Endothelial cell of umbilical vein (primary cell): Measurements from ENCODE around the gene PLA2G4F. TPM values are rescaled to one million over a fixed set of nuclear protein-coding genes. Genes with fewer than 3 reads are reported as not detected.

Experiments used
- BruUV-seq: library from RNA; stranded (reverse); fragments of 400-500 nt; replicated peaks from 2 replicates; lab custom pipeline; 2021; lab: Mats Ljungman, UMichigan
- CTCF ChIA-PET: fragments of 300-600, 350-600 bp; sonication (Branson Sonifier 250); formaldehyde crosslinking; loops from one replicate; lab custom pipeline; 2021; ENCODE audit warnings: antibody characterized with exemption, inconsistent platforms; lab: Charles Lee
- POLR2A ChIA-PET: fragments of 300-600, 350-600 bp; sonication (Branson Sonifier 250); formaldehyde crosslinking; loops from one replicate; lab custom pipeline; 2021; ENCODE audit warnings: antibody characterized with exemption, inconsistent platforms; lab: Charles Lee
- DNase-seq: peaks from one replicate; pipeline ENCODE4 v3.0.0-alpha.2; 2011; ENCODE audit warnings: low read depth, low spot score
- FAIRE-seq: peaks from 2 replicates; lab custom pipeline; 2011; peaks lifted over from hg19 to GRCh38; lab: Jason Lieb, UNC
- H2AFZ ChIP-seq: 2 replicates; pipeline ENCODE4 v1.6.0; 2012; ENCODE audit warnings: low read depth, low read length, control low read depth, inconsistent platforms
- H3K27ac ChIP-seq: 2 replicates; pipeline ENCODE4 v1.5.1; 2011; ENCODE audit warnings: low read depth, mild to moderate bottlenecking, control low read depth, low read length, moderate library complexity; ENCODE audit not compliant: insufficient read depth
- H3K27me3 ChIP-seq, 2 experiments: 2 replicates each; pipeline versions ENCODE4 v1.6.0 to v1.6.1; 2011; ENCODE audit warnings: low read length in 2 of 2, mixed read lengths in 1 of 2; ENCODE audit not compliant: control insufficient read depth in 2 of 2, insufficient read depth in 2 of 2
- H3K36me3 ChIP-seq, 2 experiments: 2 replicates in 1 of 2; 3 replicates in 1 of 2; pipeline ENCODE4 v1.5.1; 2011; ENCODE audit warnings: low read length in 2 of 2, mild to moderate bottlenecking in 1 of 2, moderate library complexity in 1 of 2; ENCODE audit not compliant: control insufficient read depth in 2 of 2, insufficient read depth in 2 of 2; ENCODE audit errors: extremely low read depth in 1 of 2
- H3K4me1 ChIP-seq: 3 replicates; pipeline ENCODE4 v1.5.1; 2011; ENCODE audit warnings: mild to moderate bottlenecking, low read length; ENCODE audit not compliant: control insufficient read depth, insufficient read depth; ENCODE audit errors: extremely low read depth
- H3K4me2 ChIP-seq: 2 replicates; pipeline ENCODE4 v1.6.1; 2011; ENCODE audit warnings: low read length, control low read depth, mixed read lengths; ENCODE audit not compliant: insufficient read depth
- H3K4me3 ChIP-seq, 3 experiments: fragments of 200-600 bp in 1 of 3; sonication (generic), shearing (Covaris generic) in 1 of 3; replicated peaks in 1 of 3; 2 replicates each; pipeline ENCODE4 v1.5.1; 2011 to 2016; ENCODE audit warnings: control low read depth in 3 of 3, low read length in 3 of 3, mild to moderate bottlenecking in 2 of 3, inconsistent platforms in 1 of 3, low read depth in 1 of 3, moderate library complexity in 1 of 3; ENCODE audit not compliant: insufficient read depth in 1 of 3
- H3K79me2 ChIP-seq: 2 replicates; pipeline ENCODE4 v1.6.0; 2012; ENCODE audit warnings: low read length, inconsistent platforms; ENCODE audit not compliant: control insufficient read depth, insufficient read depth
- H3K9ac ChIP-seq: replicated peaks from 2 replicates; pipeline ENCODE3; 2011; ENCODE audit warnings: low read length, control low read depth; ENCODE audit not compliant: insufficient read depth; ENCODE audit errors: extremely low read depth
- H3K9me1 ChIP-seq: replicated peaks from 3 replicates; pipeline ENCODE4 v1.6.0; 2011; ENCODE audit warnings: mild to moderate bottlenecking, low read length; ENCODE audit not compliant: control insufficient read depth, insufficient read depth; ENCODE audit errors: extremely low read depth
- H3K9me3 ChIP-seq: replicated peaks from 2 replicates; pipeline ENCODE4 v1.5.1; 2012; ENCODE audit warnings: low read length, inconsistent platforms; ENCODE audit not compliant: control insufficient read depth, insufficient read depth
- H4K20me1 ChIP-seq: replicated peaks from 2 replicates; pipeline ENCODE3; 2011; ENCODE audit warnings: mild to moderate bottlenecking, low read length; ENCODE audit not compliant: control insufficient read depth, insufficient read depth; ENCODE audit errors: extremely low read depth
- CTCF ChIP-seq, 2 donors: IDR thresholded peaks; 1 replicate in 1 of 2; 2 replicates in 1 of 2; pipeline ENCODE4 v1.5.1; 2011; ENCODE audit warnings: low read length in 2 of 2, mild to moderate bottlenecking in 2 of 2, moderate library complexity in 2 of 2, control low read depth in 1 of 2, inconsistent platforms in 1 of 2, low read depth in 1 of 2; ENCODE audit not compliant: insufficient read depth in 1 of 2; ENCODE audit errors: extremely low read depth in 1 of 2
- EZH2 ChIP-seq: IDR thresholded peaks from 2 replicates; pipeline ENCODE4 v1.6.1; 2012; ENCODE audit warnings: borderline replicate concordance, low read depth, mild to moderate bottlenecking, moderate library complexity, low read length, inconsistent platforms; ENCODE audit not compliant: severe bottlenecking
- FOS ChIP-seq: IDR thresholded peaks from 2 replicates; pipeline ENCODE4 v1.6.1; 2011; ENCODE audit warnings: mild to moderate bottlenecking, low read length, moderate library complexity, borderline replicate concordance; ENCODE audit not compliant: insufficient read depth
- GATA2 ChIP-seq: IDR thresholded peaks from 2 replicates; pipeline ENCODE4 v1.7.0; 2011; ENCODE audit warnings: low read depth, mild to moderate bottlenecking, moderate library complexity, mixed read lengths, low read length; ENCODE audit not compliant: insufficient read length, insufficient read depth
- JUN ChIP-seq: IDR thresholded peaks from 2 replicates; pipeline ENCODE4 v1.6.1; 2011; ENCODE audit warnings: borderline replicate concordance, low read depth; ENCODE audit not compliant: insufficient read length, insufficient read depth
- MAX ChIP-seq: IDR thresholded peaks from 2 replicates; pipeline ENCODE4 v1.6.1; 2011; ENCODE audit not compliant: insufficient read depth, insufficient read length
- MYC ChIP-seq: IDR thresholded peaks from one replicate; pipeline ENCODE4 v1.6.1; 2011; ENCODE audit warnings: mild to moderate bottlenecking, low read depth, low read length
- POLR2A ChIP-seq: IDR thresholded peaks from 2 replicates; pipeline ENCODE4 v1.6.1; 2012; ENCODE audit warnings: low read depth, mild to moderate bottlenecking, control low read depth, low read length
- POLR2AphosphoS5 ChIP-seq: IDR thresholded peaks from 2 replicates; pipeline ENCODE4 v1.6.1; 2012; ENCODE audit warnings: low read depth, mild to moderate bottlenecking, control low read depth, low read length, moderate library complexity; ENCODE audit not compliant: insufficient read depth
- dilution Hi-C: fragments of 300-500 bp; cut with MboI; formaldehyde crosslinking; loops from one replicate; pipeline ENCODE4 v1.15.0; 2019; ENCODE audit warnings: low sequenced_read_pairs; ENCODE audit not compliant: extremely low pct_ligation_motif_present
- intact Hi-C: fragments of 100-400 bp; cut with micrococcal nuclease; formaldehyde crosslinking; loops from one replicate; pipeline ENCODE4 v1.10.0; 2022
- polyA plus RNA-seq, 4 experiments: library from polyadenylated mRNA; depleted of rRNA in 3 of 4; stranded (reverse) in 3 of 4; unstranded in 1 of 4; fragments of >200 nt; gene quantifications; 2 replicates each; pipeline versions ENCODE4 v1.2.1 to v1.2.3, GENCODE V29; 2011 to 2012; ENCODE audit warnings: missing spikeins in 1 of 4
- total RNA-seq: library from RNA; stranded (reverse); gene quantifications from 2 replicates; pipeline ENCODE4 v1.2.3, GENCODE V29; 2021

The PLA2G4F gene
- total and polyA plus RNA-seq, 2 donors (not counting 3 experiments of a cell fraction or from before 2014, with no cell fraction given): not detected

GRCh38 chr15:42138411-42138810 is 18.0 kb downstream of the PLA2G4F start:
- FAIRE-seq (no peak), DNase-seq (no peak)
- no TSS peak for BruUV-seq
- no peaks in the 10 kb centered on the region for H3K4me1 ChIP-seq
- H3K79me2 ChIP-seq: no peaks in the 10 kb centered on the region
- H4K20me1 ChIP-seq: no peaks in the 10 kb centered on the region
- H3K4me3 ChIP-seq: no peak overlapping the region
- TF ChIP-seq POLR2AphosphoS5 (no peak), MAX (no peak), JUN (no peak), MYC (no peak), EZH2 (no peak), POLR2A (no peak), FOS (no peak), CTCF (IDR thresholded peaks at IDR 0.05; ENCODE audit: extremely low read depth in 1 of 2, insufficient read depth in 1 of 2, low read depth in 1 of 2, low read length in 2 of 2) (no peak), GATA2 (no peak)
- H2AFZ ChIP-seq: no peak overlapping the region
- H3K27me3 ChIP-seq: peaks cover 4 to 10% of the 10 kb centered on the region in 2 experiments
- intact Hi-C loops (no loop called here), dilution Hi-C loops (no loop called here)
- ChIA-PET CTCF (interaction anchor here (0.7 to 3.2 kb wide), 26 partner anchors 8 to 254 kb away, joined by 3 to 56 read pairs (median 6); partner anchors contain the start of gene PLA2G4F), POLR2A (no interaction called here)
- H3K9ac ChIP-seq: no peak overlapping the region
- no peak overlapping the region for H3K4me2 ChIP-seq
- no peaks in the 10 kb centered on the region for H3K9me1 ChIP-seq
- no peaks in the 10 kb centered on the region for H3K9me3 ChIP-seq
- no peak overlapping the region for H3K27ac ChIP-seq
- H3K36me3 ChIP-seq: no peaks in the 10 kb centered on the region
